ENCODE results near the gene SLC13A2.
"Not testable (repeated sequence)": the region's sequence is repeated elsewhere in the genome, so short reads cannot be mapped to it uniquely, and the experiment has no call there.

Gene SLC13A2, protein sequence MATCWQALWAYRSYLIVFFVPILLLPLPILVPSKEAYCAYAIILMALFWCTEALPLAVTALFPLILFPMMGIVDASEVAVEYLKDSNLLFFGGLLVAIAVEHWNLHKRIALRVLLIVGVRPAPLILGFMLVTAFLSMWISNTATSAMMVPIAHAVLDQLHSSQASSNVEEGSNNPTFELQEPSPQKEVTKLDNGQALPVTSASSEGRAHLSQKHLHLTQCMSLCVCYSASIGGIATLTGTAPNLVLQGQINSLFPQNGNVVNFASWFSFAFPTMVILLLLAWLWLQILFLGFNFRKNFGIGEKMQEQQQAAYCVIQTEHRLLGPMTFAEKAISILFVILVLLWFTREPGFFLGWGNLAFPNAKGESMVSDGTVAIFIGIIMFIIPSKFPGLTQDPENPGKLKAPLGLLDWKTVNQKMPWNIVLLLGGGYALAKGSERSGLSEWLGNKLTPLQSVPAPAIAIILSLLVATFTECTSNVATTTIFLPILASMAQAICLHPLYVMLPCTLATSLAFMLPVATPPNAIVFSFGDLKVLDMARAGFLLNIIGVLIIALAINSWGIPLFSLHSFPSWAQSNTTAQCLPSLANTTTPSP

DNA sequence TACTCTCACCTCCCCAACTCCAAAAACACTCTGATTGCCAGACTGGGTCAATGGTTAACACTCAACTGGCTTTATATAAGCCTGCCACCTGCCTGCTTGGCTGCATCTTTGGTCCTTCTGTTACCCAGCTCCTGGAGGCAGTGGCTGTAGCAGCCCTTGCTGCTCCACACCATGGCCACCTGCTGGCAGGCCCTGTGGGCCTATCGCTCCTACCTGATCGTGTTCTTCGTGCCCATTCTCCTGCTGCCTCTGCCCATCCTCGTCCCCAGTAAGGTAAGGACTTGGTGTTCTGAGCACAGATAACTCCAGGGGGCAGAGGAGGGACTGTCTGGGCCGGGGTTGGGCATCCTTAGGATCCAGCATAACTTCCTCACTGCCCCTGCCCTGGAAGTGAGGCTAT is at the start of gene SLC13A2:
SLC13A2 (plus strand) TSS at position 103 of the 400 bp plus-strand sequence; CDS start at position 172, 69 bp downstream.
- no peak for DNase-seq (ENCODE audit: low read depth)

DNA sequence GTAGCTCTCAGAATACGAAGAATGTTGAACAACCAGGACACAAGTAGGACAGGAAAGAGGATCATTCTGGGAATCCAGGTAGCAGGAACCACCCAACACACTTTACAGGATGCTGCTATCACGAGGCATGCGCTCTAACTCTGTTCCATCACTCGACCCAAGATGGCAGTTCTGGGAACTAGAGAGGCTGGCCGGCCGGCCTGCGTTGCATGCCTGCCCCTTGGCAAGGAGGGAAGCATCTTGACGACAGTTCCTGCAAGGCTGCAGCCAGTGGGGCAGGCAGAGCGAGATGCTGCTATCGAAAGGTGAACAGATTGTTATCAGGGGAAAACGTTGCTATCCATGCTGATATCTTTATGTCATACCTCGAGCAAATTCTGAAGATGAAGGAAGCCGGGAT is 48.2 kb upstream of the SLC13A2 start:
- no peak for DNase-seq (ENCODE audit: low read depth)

DNA sequence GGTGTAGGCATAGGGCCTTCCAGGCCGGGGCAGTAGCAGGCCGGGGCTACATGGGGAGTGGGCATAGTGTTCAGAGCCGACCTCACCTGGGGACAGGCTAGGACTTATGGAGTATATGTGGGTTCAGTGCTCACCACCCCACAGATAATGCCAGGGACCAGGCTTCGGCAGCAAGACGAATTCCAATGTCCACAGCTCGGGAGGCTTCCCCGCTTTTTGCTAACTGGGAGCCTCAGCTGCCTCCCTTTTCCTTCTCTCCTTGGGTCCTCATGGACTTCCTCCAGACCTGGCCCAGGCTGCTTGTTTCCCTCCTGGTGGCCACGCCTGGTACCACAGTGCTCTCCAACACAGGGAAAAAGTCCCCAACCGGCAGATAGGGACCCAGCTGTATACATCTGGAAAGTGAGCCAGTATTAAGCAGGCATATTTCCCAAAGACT is 47.3 kb upstream of the SLC13A2 start:
- no peak for DNase-seq (ENCODE audit: low read depth)

DNA sequence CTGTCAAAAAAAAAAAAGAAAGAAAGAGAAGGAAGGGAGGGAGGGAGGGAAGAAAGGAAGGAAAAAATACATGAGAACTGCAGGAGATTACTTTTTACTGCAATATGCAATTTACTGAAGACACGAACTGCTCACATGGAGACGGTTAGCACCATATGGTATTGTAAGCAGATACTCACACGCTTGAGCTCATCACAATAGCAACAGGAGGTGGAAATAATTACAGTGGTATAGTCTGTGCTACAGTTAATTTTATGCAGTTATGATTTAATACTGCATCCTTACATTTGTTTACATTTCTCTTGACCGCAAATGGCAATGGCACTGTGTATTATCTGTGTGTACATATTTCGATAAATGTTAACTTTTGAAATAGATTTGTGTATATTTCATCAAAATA is 46.1 kb upstream of the SLC13A2 start:
- no peak for DNase-seq (ENCODE audit: low read depth)

DNA sequence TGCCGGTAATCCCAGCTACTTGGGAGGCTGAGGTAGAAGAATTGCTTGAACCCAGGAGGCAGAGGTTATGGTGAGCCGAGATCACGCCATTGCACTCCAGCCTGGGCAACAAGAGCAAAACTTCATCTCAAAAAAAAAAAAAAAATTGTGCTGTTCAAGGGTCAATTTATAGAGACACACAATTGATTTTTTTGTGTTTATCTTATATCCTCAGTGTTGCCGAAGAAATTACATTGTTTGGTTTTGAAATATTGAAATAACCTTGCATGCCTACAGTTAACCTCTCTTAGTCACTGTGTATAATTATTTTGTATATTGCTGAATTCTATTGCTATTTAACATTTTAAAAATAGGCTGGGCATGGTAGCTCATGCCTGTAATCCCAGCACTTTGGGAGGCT is 45.5 kb upstream of the SLC13A2 start:
- DNase-seq (ENCODE audit: low read depth) = not testable (repeated sequence)

DNA sequence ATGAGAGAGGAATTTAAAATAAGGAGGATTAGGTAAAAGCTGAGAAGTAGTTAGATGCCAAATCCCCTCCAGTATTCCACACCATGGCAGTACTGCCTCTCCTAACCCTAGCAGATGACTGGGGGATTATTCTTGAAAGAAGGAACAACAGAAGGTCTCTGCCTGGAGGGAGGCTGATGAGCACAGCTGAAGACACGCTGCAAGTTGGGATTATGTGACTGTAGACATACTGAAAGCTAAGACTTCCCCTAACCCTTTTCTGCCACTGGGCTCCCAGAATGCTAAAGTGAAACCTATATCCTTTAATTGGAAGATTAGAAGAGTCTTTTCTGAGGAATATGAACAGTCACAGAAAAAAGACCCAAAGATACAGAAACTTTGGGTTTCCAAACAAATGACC is 39.7 kb upstream of the SLC13A2 start:
- DNase-seq (ENCODE audit: low read depth) = no peak

DNA sequence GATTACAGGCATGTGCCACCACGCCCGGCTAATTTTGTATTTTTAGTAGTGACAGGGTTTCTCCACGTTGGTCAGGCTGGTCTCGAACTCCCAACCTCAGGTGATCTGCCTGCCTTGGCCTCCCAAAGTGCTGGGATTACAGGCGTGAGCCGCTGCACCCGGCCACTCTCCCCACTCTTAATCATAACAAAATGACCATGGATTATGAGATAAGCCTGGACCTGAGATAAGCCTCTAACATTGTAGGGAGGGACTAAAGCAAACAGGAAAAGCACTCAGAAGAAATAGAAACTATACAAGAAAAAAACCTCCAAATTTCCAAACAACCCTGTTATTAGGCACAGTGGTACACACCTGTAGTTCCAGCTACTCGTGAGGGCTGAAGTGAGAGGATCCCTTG is 39.1 kb upstream of the SLC13A2 start:
- DNase-seq (ENCODE audit: low read depth) = not testable (repeated sequence)

DNA sequence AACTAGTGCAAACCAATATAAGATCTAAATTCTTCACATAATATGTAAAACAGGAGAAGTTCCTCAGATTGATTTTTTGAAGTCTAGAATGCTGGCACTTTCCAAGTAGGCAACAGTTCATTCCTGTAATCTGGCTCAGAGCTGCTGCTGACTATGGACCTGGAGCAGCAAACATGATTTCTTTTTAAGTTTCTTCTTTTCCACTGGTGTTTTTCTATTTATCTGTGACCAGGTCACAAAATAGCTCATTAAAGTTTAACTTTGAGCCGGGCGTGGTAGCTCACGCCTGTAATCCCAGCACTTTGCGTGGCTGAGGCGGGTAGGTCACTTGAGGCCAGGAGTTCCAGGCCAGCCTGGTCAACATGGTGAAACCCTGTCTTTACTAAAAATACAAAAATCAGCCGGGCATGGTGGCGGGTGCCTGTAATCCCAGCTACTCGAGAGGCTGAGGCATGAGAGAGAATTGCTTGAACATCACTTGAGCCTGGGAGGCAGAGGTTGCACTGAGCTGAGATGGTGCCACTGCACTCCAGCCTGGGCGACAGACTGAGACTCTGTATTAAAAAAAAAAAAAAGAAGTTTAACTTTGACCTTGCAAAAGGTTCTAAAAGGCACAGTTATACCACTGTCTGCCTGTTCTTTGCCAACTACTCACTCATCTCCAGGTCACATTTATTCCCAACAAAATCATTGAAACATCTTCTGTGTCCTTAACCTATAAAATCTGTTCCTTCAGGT is 29.4 kb upstream of the SLC13A2 start:
- no peak for DNase-seq (ENCODE audit: low read depth)

DNA sequence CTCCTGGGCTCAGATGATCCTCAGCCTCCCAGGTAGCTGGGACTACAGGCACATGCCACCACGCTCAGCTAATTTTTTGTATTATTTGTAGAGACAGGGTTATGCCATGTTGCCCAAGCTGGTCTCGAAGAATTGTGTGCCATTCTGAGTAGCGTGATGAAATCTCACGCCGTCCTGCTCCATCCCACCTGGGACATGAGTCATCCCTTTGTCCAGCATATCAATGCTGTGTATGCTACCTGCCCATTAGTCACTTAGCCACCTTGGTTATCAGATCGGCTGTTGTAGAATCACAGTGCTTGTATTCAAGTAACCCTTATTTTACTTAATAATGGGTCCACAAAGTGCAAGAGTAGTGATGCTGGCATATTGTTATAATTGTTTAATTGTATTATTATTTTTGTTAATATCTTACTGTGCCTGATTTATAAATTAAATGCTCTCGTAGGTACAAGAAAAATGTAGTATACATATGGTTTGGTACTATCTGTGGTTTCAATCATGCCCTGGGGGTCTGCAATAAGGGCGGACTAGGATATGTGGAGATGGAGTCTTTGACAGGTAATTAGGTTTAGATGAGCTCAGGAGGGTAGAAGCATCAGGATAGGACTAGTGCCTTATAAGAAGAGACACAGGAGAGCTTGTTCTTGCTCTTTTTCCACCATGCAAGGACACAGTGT is 26.6 kb upstream of the SLC13A2 start:
- no peak for DNase-seq (ENCODE audit: low read depth)

DNA sequence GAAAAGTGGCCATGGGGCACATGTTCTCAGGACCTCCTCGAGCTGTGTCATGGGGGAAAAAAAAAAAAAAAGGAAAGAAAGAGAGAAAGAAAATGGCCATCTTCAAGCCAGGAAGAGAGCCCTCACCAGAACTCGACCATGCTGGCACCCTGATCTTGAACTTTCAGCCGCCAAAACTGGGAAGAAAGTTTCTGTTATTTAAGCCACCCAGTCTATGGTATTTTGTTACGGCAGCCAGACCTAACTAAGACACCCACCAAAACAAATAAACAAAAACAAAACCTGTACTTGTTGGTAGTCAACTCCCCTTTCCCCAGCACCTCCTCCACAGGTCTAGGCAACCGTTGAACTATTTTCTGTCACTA is 26.1 kb upstream of the SLC13A2 start:
- DNase-seq (ENCODE audit: low read depth) = no peak

DNA sequence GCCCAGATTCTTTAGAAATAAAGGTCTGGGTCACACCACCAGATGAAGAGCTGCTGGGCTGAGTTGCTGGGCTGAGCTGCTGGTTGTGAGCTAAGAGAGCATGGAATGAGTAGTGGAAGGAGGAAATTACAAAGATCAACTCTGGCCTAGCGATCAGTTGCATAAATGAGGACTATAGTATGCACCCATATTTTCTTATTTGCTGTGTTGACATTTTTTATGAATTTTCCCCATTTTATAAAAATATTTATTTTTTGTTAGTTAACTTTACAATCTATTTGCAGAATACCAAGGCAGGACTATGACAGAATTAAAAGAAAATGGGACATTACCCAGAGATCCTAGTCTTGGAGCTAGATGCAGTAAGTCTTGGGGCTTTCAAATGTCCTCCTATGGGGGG is 23.6 kb upstream of the SLC13A2 start:
- DNase-seq (ENCODE audit: low read depth) = no peak

DNA sequence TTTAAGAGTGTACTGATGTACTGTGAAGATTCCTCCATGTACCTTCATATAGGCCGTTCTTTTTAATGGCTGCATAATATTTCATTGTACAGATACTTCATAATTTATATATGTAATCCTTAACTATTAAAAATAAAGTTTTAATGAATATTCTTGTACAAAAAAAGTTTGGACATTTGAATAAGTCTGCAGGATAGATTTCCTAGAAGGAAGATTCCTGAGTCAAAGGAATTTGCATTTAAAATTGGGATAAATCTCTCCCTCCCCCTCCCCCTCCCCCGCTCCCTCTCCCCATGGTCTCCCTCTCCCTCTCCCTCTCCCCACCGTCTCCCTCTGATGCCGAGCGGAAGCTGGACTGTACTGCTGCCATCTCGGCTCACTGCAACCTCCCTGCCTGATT is 15.6 kb upstream of the SLC13A2 start:
- DNase-seq (ENCODE audit: low read depth) = no peak

DNA sequence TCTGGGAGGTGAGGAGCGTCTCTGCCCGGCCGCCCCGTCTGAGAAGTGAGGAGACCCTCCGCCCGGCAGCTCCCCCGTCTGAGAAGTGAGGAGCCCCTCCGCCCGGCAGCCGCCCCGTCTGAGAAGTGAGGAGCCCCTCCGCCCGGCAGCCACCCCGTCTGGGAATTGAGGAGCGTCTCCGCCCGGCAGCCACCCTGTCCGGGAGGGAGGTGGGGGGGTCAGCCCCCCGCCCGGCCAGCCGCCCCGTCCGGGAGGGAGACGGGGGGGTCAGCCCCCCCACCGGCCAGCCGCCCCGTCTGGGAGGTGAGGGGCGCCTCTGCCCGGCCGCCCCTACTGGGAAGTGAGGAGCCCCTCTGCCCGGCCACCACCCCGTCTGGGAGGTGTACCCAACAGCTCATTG is 14.6 kb upstream of the SLC13A2 start:
- DNase-seq (ENCODE audit: low read depth) = not testable (repeated sequence)

DNA sequence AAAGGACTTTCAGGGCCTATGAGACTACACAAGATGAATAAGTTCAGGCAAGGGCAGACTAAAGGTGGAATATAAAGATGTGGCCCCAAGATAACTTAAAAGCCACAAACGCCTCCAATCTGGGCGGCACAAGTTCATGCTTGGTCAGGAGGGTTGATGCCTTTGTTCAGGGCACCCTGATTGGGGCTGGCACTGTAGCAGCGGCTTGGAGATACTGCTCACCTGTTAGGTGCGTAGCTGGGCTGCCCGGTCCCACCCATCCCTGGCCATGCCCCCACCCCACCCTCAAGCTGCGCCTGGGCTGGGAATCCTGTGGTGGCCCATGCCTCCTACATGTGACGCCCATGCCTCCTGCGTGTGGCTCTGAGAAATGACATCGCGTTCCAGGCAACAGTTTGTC is 12.5 kb upstream of the SLC13A2 start:
- DNase-seq (ENCODE audit: low read depth) = no peak

DNA sequence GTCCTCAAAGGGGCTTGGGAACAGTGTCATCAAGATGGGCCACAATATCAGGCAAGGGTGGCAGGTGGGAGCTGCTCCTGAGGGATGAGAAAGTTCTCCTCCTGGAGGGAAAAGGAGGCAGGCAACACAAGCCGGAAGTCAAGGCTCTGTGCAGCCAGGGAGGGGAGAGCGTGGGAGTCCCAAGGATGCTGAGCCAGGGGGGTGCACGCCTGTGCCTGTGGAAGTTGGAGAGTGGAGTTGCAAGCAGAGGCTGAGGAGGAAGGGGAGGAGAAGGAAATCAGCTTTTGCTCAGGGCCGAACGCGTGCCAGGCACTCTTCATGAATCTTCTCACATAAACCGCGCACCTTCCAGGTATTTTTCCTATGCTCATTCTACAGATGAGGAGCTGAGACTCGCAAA is 7.4 kb upstream of the SLC13A2 start:
- DNase-seq (ENCODE audit: low read depth) = no peak

DNA sequence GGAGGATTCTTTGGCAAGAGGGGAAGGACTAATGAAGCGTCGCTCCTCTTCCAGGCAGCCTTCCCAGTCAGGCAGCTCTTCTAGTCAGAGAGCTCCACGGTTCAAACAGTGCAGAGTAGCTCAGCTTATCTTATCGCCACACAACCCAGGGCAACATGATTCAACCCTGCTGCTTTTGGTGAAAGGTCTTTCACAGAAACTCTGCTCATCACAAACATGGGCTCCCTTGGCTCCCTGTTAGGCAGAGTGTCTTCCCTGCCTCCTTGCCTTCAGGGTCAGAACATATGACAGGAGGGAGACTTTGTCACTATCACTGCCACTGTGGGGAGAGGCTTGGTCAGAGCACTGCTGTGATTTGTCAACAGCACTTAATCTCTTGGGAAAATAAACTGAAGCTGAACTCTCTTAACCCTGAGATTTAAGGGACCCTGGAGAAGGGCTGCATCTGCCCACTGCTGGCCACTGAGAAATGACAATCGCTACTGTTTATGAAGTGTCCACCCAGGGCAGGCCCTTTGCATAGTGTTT is 6.9 kb upstream of the SLC13A2 start:
- no peak for DNase-seq (ENCODE audit: low read depth)

DNA sequence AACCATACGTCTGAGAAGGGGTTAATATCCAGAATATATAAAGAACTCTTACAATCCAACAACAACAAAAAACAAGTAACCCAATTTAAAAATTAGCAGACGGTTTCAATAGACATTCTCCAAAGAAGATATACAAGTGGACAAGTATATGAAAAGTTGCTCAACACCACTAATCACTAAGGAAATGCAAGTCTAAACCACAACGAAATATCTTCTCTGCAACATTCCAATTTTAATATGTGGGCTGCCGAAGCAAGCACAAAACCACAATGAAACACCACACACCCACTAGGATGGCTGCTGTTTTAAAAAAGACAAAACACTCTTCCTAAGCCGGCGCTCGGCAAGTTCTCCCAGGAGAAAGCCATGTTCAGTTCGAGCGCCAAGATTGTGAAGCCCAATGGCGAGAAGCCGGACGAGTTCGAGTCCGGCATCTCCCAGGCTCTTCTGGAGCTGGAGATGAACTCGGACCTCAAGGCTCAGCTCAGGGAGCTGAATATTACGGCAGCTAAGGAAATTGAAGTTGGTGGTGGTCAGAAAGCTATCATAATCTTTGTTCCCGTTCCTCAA is 5.9 kb upstream of the SLC13A2 start:
- no peak for DNase-seq (ENCODE audit: low read depth)

DNA sequence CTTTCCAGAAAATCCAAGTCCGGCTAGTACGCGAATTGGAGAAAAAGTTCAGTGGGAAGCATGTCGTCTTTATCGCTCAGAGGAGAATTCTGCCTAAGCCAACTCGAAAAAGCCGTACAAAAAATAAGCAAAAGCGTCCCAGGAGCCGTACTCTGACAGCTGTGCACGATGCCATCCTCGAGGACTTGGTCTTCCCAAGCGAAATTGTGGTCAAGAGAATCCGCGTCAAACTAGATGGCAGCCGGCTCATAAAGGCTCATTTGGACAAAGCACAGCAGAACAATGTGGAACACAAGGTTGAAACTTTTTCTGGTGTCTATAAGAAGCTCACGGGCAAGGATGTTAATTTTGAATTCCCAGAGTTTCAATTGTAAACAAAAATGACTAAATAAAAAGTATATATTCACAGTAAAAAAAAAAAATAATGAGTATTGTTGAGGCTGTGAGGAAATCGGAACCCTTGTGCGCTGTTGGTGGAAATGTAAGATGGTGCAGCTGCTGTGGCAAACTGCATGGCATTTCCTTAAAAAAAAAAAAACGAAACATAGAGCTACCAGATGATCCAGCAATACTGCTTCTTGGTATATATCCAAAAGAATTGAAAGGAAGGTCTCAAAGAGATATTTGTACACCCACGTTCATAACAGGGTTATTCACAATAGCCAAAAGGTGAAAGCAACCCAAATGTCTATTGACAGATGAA is 5.3 kb upstream of the SLC13A2 start:
- DNase-seq (ENCODE audit: low read depth) = not testable (repeated sequence)

DNA sequence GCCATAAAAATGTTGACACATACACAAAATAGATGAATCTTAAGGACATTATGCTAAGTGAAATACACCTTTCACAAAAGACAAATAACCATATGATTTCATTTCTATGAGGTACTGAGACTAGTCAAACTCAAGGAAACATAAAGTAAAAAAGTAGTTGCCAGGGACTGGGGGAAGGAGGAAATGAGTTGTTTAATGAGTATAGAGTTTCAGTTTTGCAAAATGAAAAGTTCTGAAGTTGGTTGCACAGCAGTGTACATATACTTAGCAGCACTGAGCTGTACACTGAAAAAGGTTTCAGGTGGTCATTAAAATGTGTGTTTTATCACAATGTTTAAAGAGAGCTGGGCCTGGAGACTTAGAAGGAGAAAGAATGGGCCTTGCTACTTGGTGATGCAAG is 4.7 kb upstream of the SLC13A2 start:
- DNase-seq (ENCODE audit: low read depth) = no peak

DNA sequence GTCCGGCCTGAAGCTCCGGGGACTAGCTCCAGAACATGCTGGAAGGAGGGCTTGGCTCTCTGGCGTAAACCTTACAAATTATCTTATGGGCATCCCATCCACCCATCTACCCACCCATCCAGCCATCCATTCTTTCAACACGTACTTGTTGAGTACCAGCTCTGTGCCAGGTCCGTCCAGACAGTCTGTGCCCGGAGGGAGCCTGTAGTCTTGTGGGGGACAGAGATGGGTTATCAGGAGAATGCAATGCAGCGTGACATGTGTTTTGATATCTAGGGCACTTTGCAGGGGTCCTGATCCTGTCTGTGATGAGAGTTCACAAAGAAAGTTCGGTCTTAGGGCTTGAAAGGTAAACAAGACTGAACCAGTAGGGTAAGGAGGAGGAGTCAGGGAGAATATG is 4.1 kb upstream of the SLC13A2 start:
- DNase-seq (ENCODE audit: low read depth) = no peak

DNA sequence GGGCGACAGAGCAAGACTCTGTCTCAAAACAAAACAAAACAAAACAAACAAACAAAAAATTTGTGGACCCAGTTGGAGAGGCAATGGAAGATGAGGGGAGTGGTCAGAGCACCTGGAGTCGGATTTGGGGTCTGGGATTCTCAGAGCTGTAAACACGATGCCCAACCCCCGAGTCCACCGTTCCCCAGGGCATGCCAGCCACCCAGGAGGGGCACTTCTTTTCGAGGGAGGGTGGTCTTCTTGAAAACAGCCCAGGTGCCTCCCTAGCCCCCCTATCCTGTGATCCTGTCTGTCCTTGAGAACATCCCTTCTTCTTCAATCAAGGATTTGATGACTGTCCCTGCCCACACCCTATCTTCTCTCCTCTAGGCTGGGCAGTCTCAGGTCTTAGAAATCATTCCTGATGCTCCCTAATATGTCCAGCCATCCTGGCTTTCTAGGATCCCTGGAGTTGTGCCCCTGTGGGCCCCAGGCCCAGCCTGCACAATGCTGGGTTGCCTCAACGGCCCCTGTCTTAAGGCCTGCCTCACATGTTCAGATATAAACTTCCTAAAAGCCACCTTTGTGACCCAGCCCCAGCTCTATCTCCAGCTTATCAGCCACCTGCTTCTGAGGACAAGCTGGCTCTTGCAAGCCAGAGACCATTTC is 3.1 kb upstream of the SLC13A2 start:
- no peak for DNase-seq (ENCODE audit: low read depth)
